Measurements from ENCODE around the gene FHIP2A.

The FHIP2A gene

DNA sequence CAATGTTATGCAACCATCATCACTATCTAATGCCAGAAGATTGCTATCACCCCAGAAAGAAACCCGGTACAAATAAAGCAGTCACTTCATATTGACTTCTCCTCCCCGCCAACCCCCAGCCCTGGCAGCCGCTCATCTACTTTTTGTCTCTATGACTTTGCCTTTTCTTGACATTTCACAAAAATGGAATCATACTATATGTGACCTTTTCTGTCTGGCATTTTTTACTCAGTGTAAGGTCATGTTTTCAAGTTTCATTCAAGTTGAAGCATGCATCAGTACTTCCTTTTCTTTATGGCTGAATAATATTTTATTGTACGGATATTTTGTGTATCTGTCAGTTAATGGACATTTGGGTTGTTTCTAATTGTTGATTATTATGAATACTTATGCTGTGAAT lies 28.1 kb downstream of the FHIP2A start:
- no peak for TF ChIP-seq CEBPB (IDR thresholded peaks at IDR 0.05)
- TF ChIP-seq, protein P1, sequence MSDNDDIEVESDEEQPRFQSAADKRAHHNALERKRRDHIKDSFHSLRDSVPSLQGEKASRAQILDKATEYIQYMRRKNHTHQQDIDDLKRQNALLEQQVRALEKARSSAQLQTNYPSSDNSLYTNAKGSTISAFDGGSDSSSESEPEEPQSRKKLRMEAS (IDR thresholded peaks at IDR 0.05) = no peak
- TF ChIP-seq, protein P2, sequence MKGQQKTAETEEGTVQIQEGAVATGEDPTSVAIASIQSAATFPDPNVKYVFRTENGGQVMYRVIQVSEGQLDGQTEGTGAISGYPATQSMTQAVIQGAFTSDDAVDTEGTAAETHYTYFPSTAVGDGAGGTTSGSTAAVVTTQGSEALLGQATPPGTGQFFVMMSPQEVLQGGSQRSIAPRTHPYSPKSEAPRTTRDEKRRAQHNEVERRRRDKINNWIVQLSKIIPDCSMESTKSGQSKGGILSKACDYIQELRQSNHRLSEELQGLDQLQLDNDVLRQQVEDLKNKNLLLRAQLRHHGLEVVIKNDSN (IDR thresholded peaks at IDR 0.05) = no peak
- TF ChIP-seq TEAD4 (IDR thresholded peaks at IDR 0.05) = no peak
- TF ChIP-seq, protein P3, sequence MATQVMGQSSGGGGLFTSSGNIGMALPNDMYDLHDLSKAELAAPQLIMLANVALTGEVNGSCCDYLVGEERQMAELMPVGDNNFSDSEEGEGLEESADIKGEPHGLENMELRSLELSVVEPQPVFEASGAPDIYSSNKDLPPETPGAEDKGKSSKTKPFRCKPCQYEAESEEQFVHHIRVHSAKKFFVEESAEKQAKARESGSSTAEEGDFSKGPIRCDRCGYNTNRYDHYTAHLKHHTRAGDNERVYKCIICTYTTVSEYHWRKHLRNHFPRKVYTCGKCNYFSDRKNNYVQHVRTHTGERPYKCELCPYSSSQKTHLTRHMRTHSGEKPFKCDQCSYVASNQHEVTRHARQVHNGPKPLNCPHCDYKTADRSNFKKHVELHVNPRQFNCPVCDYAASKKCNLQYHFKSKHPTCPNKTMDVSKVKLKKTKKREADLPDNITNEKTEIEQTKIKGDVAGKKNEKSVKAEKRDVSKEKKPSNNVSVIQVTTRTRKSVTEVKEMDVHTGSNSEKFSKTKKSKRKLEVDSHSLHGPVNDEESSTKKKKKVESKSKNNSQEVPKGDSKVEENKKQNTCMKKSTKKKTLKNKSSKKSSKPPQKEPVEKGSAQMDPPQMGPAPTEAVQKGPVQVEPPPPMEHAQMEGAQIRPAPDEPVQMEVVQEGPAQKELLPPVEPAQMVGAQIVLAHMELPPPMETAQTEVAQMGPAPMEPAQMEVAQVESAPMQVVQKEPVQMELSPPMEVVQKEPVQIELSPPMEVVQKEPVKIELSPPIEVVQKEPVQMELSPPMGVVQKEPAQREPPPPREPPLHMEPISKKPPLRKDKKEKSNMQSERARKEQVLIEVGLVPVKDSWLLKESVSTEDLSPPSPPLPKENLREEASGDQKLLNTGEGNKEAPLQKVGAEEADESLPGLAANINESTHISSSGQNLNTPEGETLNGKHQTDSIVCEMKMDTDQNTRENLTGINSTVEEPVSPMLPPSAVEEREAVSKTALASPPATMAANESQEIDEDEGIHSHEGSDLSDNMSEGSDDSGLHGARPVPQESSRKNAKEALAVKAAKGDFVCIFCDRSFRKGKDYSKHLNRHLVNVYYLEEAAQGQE (IDR thresholded peaks at IDR 0.05; ENCODE audit: low read depth) = no peak

DNA sequence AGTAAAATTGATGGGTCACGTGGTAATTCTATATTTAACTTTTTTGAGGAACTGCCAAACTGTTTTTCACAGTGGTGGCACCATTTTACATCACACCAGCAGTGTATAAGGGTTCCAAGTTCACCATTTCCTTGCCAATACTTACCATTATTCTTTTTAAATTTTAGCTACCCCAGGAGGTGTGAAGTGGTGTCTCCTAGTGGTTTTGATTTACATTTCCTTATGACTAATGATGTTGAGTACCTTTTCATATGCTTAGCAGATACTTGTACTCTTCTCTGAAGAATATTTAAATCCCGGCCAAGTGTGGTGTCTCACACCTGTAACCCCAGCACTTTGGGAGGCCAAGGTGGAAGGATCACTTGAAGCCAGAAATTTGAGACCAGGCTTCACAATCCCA lies 28.5 kb downstream of the FHIP2A start:
- TF ChIP-seq YY1 (IDR thresholded peaks at IDR 0.05; ENCODE audit: low read depth) (no peak), TEAD4 (IDR thresholded peaks at IDR 0.05) (no peak), CREB1 (IDR thresholded peaks at IDR 0.05; ENCODE audit: low read depth) (no peak), EP300 (IDR thresholded peaks at IDR 0.05; ENCODE audit: borderline replicate concordance) (no peak)
- TF ChIP-seq, protein P2 (IDR thresholded peaks at IDR 0.05) = no peak
- TF ChIP-seq, protein P3 (IDR thresholded peaks at IDR 0.05; ENCODE audit: low read depth) = no peak
- TF ChIP-seq, protein P1 (IDR thresholded peaks at IDR 0.05) = no peak

DNA sequence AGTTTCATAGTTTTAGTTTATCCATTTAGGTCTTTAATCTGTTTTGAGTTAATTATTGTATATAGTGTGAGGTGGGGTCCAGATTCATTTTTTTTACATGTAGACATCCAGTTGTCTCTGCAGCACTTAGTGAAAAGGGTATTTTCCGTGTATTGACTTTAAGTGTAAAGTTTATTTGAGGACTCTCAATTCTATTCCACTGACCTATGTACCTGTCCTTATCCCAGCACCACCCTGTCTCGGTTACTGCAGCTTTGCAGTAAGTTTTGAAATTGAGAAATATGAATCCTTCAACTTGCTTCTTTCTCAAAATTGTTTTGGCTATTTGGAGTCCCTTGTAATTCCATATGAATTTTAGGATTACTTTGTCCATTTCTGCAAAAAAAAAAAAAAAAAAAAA lies 29.8 kb downstream of the FHIP2A start:
- no peak for TF ChIP-seq EGR1 (IDR thresholded peaks at IDR 0.05)
- TF ChIP-seq, protein P3 (IDR thresholded peaks at IDR 0.05; ENCODE audit: low read depth) = no peak
- TF ChIP-seq EP300 (IDR thresholded peaks at IDR 0.05; ENCODE audit: borderline replicate concordance) = no peak
- TF ChIP-seq RAD21 (IDR thresholded peaks at IDR 0.05; ENCODE audit: low read depth) = no peak
- no peak for TF ChIP-seq YY1 (IDR thresholded peaks at IDR 0.05; ENCODE audit: low read depth)
- TF ChIP-seq TEAD4 (IDR thresholded peaks at IDR 0.05) = no peak
- TF ChIP-seq TCF12 (IDR thresholded peaks at IDR 0.05; ENCODE audit: low read depth) = no peak
- no peak for TF ChIP-seq TAF1 (IDR thresholded peaks at IDR 0.05; ENCODE audit: low read depth)
- TF ChIP-seq FOXM1 (IDR thresholded peaks at IDR 0.05; ENCODE audit: borderline replicate concordance, low read depth) = no peak
- TF ChIP-seq, protein P2 (IDR thresholded peaks at IDR 0.05) = no peak

DNA sequence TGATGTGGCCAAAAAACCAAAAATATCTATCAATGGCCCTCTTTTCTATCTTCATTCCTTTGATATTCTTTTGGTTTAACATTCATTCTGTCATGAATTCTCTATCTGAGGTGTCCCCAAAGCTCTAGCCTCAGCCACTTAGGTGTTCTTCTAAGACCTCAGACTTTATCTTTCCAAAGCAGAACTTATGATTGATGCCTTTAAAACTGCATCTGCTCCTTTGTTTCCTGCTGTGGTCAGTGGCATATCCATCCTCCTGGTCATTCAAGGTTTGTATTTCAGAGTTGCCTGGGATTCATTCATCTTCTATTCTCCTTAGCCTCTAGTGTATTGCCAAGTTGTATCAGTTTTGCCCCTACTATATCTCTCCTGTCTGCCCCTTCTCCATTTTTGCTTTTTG lies 30.6 kb downstream of the FHIP2A start:
- TF ChIP-seq, protein P2 (IDR thresholded peaks at IDR 0.05) = no peak
- TF ChIP-seq CREB1 (IDR thresholded peaks at IDR 0.05; ENCODE audit: low read depth) = no peak
- TF ChIP-seq, protein P3 (IDR thresholded peaks at IDR 0.05; ENCODE audit: low read depth) = no peak
- no peak for TF ChIP-seq ZBTB7A (IDR thresholded peaks at IDR 0.05; ENCODE audit: low read depth)
- TF ChIP-seq FOXM1 (IDR thresholded peaks at IDR 0.05; ENCODE audit: borderline replicate concordance, low read depth) = no peak
- no peak for TF ChIP-seq TAF1 (IDR thresholded peaks at IDR 0.05; ENCODE audit: low read depth)
- TF ChIP-seq TCF12 (IDR thresholded peaks at IDR 0.05; ENCODE audit: low read depth) = no peak
- no peak for TF ChIP-seq NFIC (IDR thresholded peaks at IDR 0.05)
- no peak for TF ChIP-seq EP300 (IDR thresholded peaks at IDR 0.05; ENCODE audit: borderline replicate concordance)
- TF ChIP-seq EGR1 (IDR thresholded peaks at IDR 0.05) = no peak
- TF ChIP-seq RAD21 (IDR thresholded peaks at IDR 0.05; ENCODE audit: low read depth) = no peak
- no peak for TF ChIP-seq CEBPB (IDR thresholded peaks at IDR 0.05)
- TF ChIP-seq, protein P1 (IDR thresholded peaks at IDR 0.05) = no peak
- no peak for TF ChIP-seq YY1 (IDR thresholded peaks at IDR 0.05; ENCODE audit: low read depth)
- TF ChIP-seq TEAD4 (IDR thresholded peaks at IDR 0.05) = no peak

All from Ishikawa (cell line).